HEK293 (cell line): ENCODE results near the gene ATP5MC2.

Source experiments
- EGR2 ChIP-seq: fragments of 450-650 bp; formaldehyde crosslinking; IDR thresholded peaks from 2 replicates; pipeline ENCODE4 v1.5.1; 2016; ENCODE audit warnings: low read depth, missing biosample characterization, missing genetic modification characterization
- INSM2 ChIP-seq: fragments of 450-650 bp; formaldehyde crosslinking; IDR thresholded peaks from 2 replicates; pipeline ENCODE4 v1.5.1; 2016; ENCODE audit warnings: missing biosample characterization, missing genetic modification characterization
- KLF1 ChIP-seq: fragments of 450-650 bp; formaldehyde crosslinking; IDR thresholded peaks from 2 replicates; pipeline ENCODE4 v1.5.1; 2016; ENCODE audit warnings: missing biosample characterization, missing genetic modification characterization
- KLF10 ChIP-seq: fragments of 450-650 bp; IDR thresholded peaks from 2 replicates; pipeline ENCODE4 v1.5.1; 2018; ENCODE audit warnings: missing biosample characterization, mild to moderate bottlenecking, missing genetic modification characterization
- ZBTB11 ChIP-seq: fragments of 450-650 bp; formaldehyde crosslinking; conservative IDR thresholded peaks from 2 replicates; pipeline ENCODE4 v1.5.1; 2016; ENCODE audit warnings: low read depth, missing biosample characterization, missing genetic modification characterization
- ZBTB17 ChIP-seq: fragments of 450-650 bp; formaldehyde crosslinking; IDR thresholded peaks from 2 replicates; pipeline ENCODE4 v1.5.1; 2016; ENCODE audit warnings: missing biosample characterization, missing genetic modification characterization
- ZBTB21 ChIP-seq: fragments of 450-650 bp; formaldehyde crosslinking; IDR thresholded peaks from 2 replicates; pipeline ENCODE4 v1.5.1; 2017; ENCODE audit warnings: missing biosample characterization, missing genetic modification characterization
- ZEB2 ChIP-seq: fragments of 450-650 bp; formaldehyde crosslinking; IDR thresholded peaks from 2 replicates; pipeline ENCODE4 v1.5.1; 2016; ENCODE audit warnings: missing biosample characterization, missing genetic modification characterization
- ZFP37 ChIP-seq: fragments of 450-650 bp; formaldehyde crosslinking; IDR thresholded peaks from 2 replicates; pipeline ENCODE4 v1.5.1; 2016; ENCODE audit warnings: missing biosample characterization, missing genetic modification characterization
- ZFP69B ChIP-seq: fragments of 450-650 bp; formaldehyde crosslinking; IDR thresholded peaks from 2 replicates; pipeline ENCODE4 v1.5.1; 2016; ENCODE audit warnings: missing biosample characterization, missing genetic modification characterization
- ZNF2 ChIP-seq: fragments of 450-650 bp; formaldehyde crosslinking; IDR thresholded peaks from 2 replicates; pipeline ENCODE4 v1.5.1; 2016; ENCODE audit warnings: missing biosample characterization, missing genetic modification characterization
- ZNF202 ChIP-seq: fragments of 450-650 bp; formaldehyde crosslinking; IDR thresholded peaks from 2 replicates; pipeline ENCODE4 v1.5.1; 2016; ENCODE audit warnings: missing biosample characterization, missing genetic modification characterization, borderline replicate concordance
- ZNF223 ChIP-seq: fragments of 450-650 bp; formaldehyde crosslinking; IDR thresholded peaks from 2 replicates; pipeline ENCODE4 v1.5.1; 2016; ENCODE audit warnings: missing biosample characterization, missing genetic modification characterization
- ZNF26 ChIP-seq: fragments of 450-650 bp; formaldehyde crosslinking; IDR thresholded peaks from 2 replicates; pipeline ENCODE4 v1.5.1; 2016; ENCODE audit warnings: missing biosample characterization, missing genetic modification characterization
- ZNF311 ChIP-seq: fragments of 450-650 bp; formaldehyde crosslinking; IDR thresholded peaks from 2 replicates; pipeline ENCODE4 v1.5.1; 2017; ENCODE audit warnings: missing biosample characterization, missing genetic modification characterization, borderline replicate concordance
- ZNF335 ChIP-seq: fragments of 450-650 bp; formaldehyde crosslinking; conservative IDR thresholded peaks from 2 replicates; pipeline ENCODE4 v1.5.1; 2016; ENCODE audit warnings: missing biosample characterization, missing genetic modification characterization
- ZNF341 ChIP-seq: fragments of 450-650 bp; formaldehyde crosslinking; IDR thresholded peaks from 2 replicates; pipeline ENCODE4; 2016; ENCODE audit warnings: low read depth, missing biosample characterization, missing genetic modification characterization
- ZNF362 ChIP-seq: fragments of 450-650 bp; formaldehyde crosslinking; IDR thresholded peaks from 2 replicates; pipeline ENCODE4 v1.5.1; 2016; ENCODE audit warnings: missing biosample characterization, missing genetic modification characterization
- ZNF558 ChIP-seq: fragments of 450-650 bp; formaldehyde crosslinking; IDR thresholded peaks from 2 replicates; pipeline ENCODE4 v1.5.1; 2016; ENCODE audit warnings: missing biosample characterization, missing genetic modification characterization
- ZNF660 ChIP-seq: fragments of 450-650 bp; IDR thresholded peaks from 2 replicates; pipeline ENCODE4 v1.5.1; 2018; ENCODE audit warnings: missing biosample characterization, mild to moderate bottlenecking, missing genetic modification characterization
- TF ChIP-seq, protein P1 (sequence below): fragments of 450-650 bp; formaldehyde crosslinking; IDR thresholded peaks from 2 replicates; pipeline ENCODE4 v1.5.1; 2016; ENCODE audit warnings: missing biosample characterization, missing genetic modification characterization
- TF ChIP-seq, protein P2 (sequence below): fragments of 450-650 bp; formaldehyde crosslinking; IDR thresholded peaks from 2 replicates; pipeline ENCODE4 v1.5.1; 2016; ENCODE audit warnings: missing biosample characterization, missing genetic modification characterization
- TF ChIP-seq, protein P3 (sequence below): fragments of 450-650 bp; formaldehyde crosslinking; IDR thresholded peaks from 2 replicates; pipeline ENCODE4 v1.5.1; 2016; ENCODE audit warnings: missing biosample characterization, missing genetic modification characterization

The ATP5MC2 gene

DNA sequence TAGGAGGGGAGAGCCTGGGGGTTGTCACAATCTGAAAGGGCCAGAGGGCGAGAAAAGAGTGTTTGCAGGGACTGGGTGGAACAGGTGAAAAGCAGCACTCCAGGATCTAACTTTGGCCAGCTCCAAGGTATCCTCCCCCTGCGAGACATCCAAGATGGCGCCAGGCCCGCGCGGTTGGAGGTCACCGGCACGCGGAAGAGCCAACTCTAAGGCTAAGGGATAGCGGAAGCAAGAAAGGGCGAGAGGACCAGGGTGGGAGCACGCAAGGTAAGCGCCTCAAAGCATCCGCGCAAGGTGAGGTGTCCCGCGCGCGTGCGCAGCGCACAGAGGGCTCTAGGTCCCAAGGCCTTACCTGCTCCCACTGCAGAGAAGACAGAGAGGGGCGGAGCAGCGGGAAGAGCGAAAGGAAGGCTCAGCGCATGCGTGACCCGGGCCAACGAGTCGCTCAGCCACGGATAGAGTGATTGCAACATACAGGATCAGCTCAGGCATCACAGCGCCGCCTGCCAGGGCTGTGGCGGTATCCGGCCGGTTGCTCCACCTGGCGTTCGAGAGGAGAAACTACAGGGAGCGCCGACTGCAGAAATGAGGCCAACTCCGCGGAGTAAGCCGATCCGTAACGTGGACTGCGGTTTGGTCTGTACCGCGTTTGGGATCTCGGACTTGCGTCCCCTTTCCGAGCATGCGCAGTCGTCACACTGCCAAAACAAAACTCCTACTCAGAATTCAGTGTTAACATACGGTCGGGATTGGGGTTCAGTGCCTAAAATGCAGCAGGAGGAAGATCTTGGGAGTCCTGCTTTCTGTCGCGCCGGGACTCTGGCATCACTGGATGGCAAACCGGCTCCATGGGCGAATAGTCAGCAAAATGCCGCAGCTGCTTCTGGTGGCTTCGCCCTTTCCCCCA, at the start of gene ATP5MC2 (continued):
- TF ChIP-seq, protein P1, sequence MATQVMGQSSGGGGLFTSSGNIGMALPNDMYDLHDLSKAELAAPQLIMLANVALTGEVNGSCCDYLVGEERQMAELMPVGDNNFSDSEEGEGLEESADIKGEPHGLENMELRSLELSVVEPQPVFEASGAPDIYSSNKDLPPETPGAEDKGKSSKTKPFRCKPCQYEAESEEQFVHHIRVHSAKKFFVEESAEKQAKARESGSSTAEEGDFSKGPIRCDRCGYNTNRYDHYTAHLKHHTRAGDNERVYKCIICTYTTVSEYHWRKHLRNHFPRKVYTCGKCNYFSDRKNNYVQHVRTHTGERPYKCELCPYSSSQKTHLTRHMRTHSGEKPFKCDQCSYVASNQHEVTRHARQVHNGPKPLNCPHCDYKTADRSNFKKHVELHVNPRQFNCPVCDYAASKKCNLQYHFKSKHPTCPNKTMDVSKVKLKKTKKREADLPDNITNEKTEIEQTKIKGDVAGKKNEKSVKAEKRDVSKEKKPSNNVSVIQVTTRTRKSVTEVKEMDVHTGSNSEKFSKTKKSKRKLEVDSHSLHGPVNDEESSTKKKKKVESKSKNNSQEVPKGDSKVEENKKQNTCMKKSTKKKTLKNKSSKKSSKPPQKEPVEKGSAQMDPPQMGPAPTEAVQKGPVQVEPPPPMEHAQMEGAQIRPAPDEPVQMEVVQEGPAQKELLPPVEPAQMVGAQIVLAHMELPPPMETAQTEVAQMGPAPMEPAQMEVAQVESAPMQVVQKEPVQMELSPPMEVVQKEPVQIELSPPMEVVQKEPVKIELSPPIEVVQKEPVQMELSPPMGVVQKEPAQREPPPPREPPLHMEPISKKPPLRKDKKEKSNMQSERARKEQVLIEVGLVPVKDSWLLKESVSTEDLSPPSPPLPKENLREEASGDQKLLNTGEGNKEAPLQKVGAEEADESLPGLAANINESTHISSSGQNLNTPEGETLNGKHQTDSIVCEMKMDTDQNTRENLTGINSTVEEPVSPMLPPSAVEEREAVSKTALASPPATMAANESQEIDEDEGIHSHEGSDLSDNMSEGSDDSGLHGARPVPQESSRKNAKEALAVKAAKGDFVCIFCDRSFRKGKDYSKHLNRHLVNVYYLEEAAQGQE (tag by site-specific recombination), result peak; percentile 70; the same call in 1 of the 2 replicates
- TF ChIP-seq ZBTB21 (peak; percentile 36; the same call in 1 of the 2 replicates), ZNF311 (no peak), ZNF335 (tag by site-specific recombination) (peak; percentile 80), ZNF26 (tag by site-specific recombination) (no peak), INSM2 (tag by site-specific recombination) (peak; percentile 88), KLF1 (tag by site-specific recombination) (peak; percentile 49; the same call in 1 of the 2 replicates), ZNF341 (peak; percentile 100), ZNF362 (tag by site-specific recombination) (no peak), ZNF202 (no peak), ZNF558 (tag by site-specific recombination) (peak; percentile 55; the same call in 1 of the 2 replicates), ZEB2 (tag by site-specific recombination) (peak; percentile 97), ZNF2 (tag by site-specific recombination) (peak; percentile 99), ZBTB17 (tag by site-specific recombination) (peak; percentile 100), ZNF660 (peak; percentile 98), ZFP69B (tag by site-specific recombination) (peak; percentile 66; the same call in 1 of the 2 replicates), ZNF223 (no peak), KLF10 (tag by site-specific recombination) (peak; percentile 47; the same call in 1 of the 2 replicates), EGR2 (tag by site-specific recombination) (no peak), ZBTB11 (tag by site-specific recombination) (0 out of 2 replicates have a peak, but pooled peaks have one; percentile 46), ZFP37 (tag by site-specific recombination) (peak; percentile 80; the same call in 1 of the 2 replicates)
- TF ChIP-seq, protein P2, sequence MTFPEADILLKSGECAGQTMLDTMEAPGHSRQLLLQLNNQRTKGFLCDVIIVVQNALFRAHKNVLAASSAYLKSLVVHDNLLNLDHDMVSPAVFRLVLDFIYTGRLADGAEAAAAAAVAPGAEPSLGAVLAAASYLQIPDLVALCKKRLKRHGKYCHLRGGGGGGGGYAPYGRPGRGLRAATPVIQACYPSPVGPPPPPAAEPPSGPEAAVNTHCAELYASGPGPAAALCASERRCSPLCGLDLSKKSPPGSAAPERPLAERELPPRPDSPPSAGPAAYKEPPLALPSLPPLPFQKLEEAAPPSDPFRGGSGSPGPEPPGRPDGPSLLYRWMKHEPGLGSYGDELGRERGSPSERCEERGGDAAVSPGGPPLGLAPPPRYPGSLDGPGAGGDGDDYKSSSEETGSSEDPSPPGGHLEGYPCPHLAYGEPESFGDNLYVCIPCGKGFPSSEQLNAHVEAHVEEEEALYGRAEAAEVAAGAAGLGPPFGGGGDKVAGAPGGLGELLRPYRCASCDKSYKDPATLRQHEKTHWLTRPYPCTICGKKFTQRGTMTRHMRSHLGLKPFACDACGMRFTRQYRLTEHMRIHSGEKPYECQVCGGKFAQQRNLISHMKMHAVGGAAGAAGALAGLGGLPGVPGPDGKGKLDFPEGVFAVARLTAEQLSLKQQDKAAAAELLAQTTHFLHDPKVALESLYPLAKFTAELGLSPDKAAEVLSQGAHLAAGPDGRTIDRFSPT (tag by site-specific recombination), result no peak
- TF ChIP-seq, protein P3, sequence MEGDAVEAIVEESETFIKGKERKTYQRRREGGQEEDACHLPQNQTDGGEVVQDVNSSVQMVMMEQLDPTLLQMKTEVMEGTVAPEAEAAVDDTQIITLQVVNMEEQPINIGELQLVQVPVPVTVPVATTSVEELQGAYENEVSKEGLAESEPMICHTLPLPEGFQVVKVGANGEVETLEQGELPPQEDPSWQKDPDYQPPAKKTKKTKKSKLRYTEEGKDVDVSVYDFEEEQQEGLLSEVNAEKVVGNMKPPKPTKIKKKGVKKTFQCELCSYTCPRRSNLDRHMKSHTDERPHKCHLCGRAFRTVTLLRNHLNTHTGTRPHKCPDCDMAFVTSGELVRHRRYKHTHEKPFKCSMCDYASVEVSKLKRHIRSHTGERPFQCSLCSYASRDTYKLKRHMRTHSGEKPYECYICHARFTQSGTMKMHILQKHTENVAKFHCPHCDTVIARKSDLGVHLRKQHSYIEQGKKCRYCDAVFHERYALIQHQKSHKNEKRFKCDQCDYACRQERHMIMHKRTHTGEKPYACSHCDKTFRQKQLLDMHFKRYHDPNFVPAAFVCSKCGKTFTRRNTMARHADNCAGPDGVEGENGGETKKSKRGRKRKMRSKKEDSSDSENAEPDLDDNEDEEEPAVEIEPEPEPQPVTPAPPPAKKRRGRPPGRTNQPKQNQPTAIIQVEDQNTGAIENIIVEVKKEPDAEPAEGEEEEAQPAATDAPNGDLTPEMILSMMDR (tag by site-specific recombination), result peak; percentile 100
